Fibroblast of villous mesenchyme (primary cell): ENCODE results near the gene HDGFL1. TPM values are rescaled to one million over a fixed set of nuclear protein-coding genes. Genes with fewer than 3 reads are reported as not detected.

Experiments
- DNase-seq: peaks from one replicate; pipeline ENCODE4 v3.0.0-alpha.2; 2010; ENCODE audit warnings: low read depth
- H3K4me3 ChIP-seq: 2 replicates; pipeline ENCODE4 v1.5.1; 2011; ENCODE audit warnings: low read depth, mild to moderate bottlenecking, low read length
- total RNA-seq: library from RNA; depleted of rRNA; stranded (reverse); fragments of >200 nt; gene quantifications from 2 replicates; pipeline ENCODE4 v1.2.3, GENCODE V29; 2012
- TF ChIP-seq, protein P1 (sequence below): IDR thresholded peaks from 2 replicates; pipeline ENCODE4 v1.5.1; 2012; ENCODE audit warnings: low read depth, mild to moderate bottlenecking, low read length; ENCODE audit not compliant: insufficient read depth

The HDGFL1 gene
- total RNA-seq, 1 donor, result not detected

DNA sequence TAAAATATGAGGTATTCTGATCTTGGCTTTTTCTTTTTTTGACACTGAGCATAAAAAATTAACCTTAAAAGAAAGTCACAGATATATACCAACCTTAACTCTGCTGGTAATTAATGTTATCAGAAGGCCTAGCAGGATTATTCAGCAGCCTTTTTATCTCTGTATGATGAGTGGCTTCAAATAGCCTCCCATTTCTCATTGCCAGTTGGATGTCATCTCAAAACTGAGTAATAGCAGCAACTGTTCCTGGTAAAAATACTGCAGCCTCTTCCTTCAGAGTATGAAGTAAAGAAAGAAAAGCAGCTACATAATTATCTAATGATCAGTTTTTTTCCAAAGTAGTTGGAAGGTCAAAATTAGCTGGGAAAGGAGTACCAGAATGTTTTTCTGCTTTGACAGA lies 24.9 kb upstream of the HDGFL1 start:
- no peak overlapping the region for H3K4me3 ChIP-seq
- no peak for DNase-seq
- TF ChIP-seq, protein P1, sequence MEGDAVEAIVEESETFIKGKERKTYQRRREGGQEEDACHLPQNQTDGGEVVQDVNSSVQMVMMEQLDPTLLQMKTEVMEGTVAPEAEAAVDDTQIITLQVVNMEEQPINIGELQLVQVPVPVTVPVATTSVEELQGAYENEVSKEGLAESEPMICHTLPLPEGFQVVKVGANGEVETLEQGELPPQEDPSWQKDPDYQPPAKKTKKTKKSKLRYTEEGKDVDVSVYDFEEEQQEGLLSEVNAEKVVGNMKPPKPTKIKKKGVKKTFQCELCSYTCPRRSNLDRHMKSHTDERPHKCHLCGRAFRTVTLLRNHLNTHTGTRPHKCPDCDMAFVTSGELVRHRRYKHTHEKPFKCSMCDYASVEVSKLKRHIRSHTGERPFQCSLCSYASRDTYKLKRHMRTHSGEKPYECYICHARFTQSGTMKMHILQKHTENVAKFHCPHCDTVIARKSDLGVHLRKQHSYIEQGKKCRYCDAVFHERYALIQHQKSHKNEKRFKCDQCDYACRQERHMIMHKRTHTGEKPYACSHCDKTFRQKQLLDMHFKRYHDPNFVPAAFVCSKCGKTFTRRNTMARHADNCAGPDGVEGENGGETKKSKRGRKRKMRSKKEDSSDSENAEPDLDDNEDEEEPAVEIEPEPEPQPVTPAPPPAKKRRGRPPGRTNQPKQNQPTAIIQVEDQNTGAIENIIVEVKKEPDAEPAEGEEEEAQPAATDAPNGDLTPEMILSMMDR, result no peak

- no peak for DNase-seq
- H3K4me3 ChIP-seq, result no peak overlapping the region
- TF ChIP-seq, protein P1, result no peak
Observed at GRCh38 chr6:22545051-22545450, 24.3 kb upstream of the HDGFL1 start.

GRCh38 chr6:22546236-22546635 lies 23.1 kb upstream of the HDGFL1 start:
- TF ChIP-seq, protein P1, result no peak
- no peak for DNase-seq
- H3K4me3 ChIP-seq, result no peak overlapping the region

DNA sequence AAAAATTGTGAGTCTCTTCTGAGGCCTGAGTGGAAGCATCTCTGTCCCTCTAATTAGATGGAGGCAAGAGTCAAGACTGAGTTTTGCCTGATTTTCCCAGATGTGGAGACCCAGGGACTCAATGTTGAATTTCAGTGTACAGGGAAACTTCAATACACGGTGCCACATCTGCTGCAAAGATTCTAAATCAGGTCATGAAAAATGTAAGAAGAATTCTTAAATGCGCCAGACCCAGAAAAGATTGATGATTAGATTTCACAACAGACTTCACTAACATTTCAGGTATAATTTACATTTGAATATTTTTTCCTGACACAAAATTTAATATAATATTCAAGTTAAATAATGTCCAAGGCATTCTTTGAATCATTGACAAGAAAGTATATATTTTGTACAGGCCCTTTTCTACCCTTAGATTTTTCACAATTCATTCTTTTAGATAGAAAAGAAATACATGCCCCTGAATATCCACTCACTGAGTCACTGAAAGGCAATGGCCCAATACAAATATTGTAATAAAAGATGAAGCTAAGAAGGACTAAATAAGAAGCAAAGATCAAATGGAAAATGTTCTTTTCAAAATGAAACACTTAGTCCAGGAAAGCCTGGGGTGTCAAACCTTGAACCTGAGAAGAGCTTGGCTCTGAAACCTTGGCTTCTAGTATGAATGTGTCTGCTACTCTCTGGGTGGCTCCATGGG lies 18.2 kb upstream of the HDGFL1 start:
- no peak for DNase-seq
- H3K4me3 ChIP-seq, result no peak overlapping the region
- TF ChIP-seq, protein P1, result no peak

GRCh38 chr6:22556266-22556665 lies 13.1 kb upstream of the HDGFL1 start:
- no peak overlapping the region for H3K4me3 ChIP-seq
- no peak for DNase-seq
- TF ChIP-seq, protein P1, result no peak

DNA sequence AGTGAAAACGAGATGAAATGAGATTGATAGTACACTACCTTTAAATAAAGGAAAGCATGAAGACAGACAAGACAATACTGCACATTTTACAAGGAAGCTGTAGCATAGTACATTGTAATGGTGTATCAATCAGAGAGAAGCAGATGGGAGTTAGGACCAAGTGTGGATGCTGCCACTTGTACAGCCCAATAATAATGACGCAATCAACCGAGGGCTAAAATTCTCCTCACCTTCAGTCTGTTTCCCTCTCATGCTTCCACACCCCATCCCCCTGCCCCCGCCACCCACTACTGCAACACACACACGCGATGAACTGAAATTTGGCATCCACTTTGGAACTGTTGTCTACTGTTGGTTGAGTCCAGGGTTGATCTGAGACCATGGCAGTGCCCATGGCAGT lies 12.4 kb upstream of the HDGFL1 start:
- DNase-seq, result no peak
- H3K4me3 ChIP-seq, result no peak overlapping the region
- TF ChIP-seq, protein P1, result no peak
